Activated naive CD4-positive, alpha-beta T cell treated with Interleukin-2 at 50 U/mL for 16 hours (primary cell): ENCODE data around the gene MECP2.

Experiments
- DNase-seq: peaks from one replicate; pipeline ENCODE4 v3.0.0-alpha.2; 2020

MECP2 gene

GRCh38 chrX:154115071-154115470 is 17.6 kb upstream of the MECP2 start:
- no peak for DNase-seq

GRCh38 chrX:154114652-154115051 is 17.1 kb upstream of the MECP2 start:
- no peak for DNase-seq

GRCh38 chrX:154113729-154114128 is 16.2 kb upstream of the MECP2 start:
- DNase-seq: no peak

- no peak for DNase-seq
These were observed 1.0 kb upstream of the MECP2 start for GRCh38 chrX:154098551-154098950.

GRCh38 chrX:154097003-154097588 is 421 bp downstream of the MECP2 start:
- peak; percentile 63 for DNase-seq

GRCh38 chrX:154096140-154097002 is 1.1 kb downstream of the MECP2 start:
- peak; percentile 19 for DNase-seq

- DNase-seq: no peak
These were observed 2.7 kb downstream of the MECP2 start for GRCh38 chrX:154094833-154095232.

- DNase-seq: no peak
These were observed 3.6 kb downstream of the MECP2 start for GRCh38 chrX:154093965-154094364.

GRCh38 chrX:154092371-154092770 is 5.1 kb downstream of the MECP2 start:
- no peak for DNase-seq

GRCh38 chrX:154091678-154092077 is 5.8 kb downstream of the MECP2 start:
- DNase-seq: no peak

- no peak for DNase-seq
These were observed 6.8 kb downstream of the MECP2 start for GRCh38 chrX:154090731-154091130.

GRCh38 chrX:154084449-154085300 is 12.8 kb downstream of the MECP2 start:
- DNase-seq: no peak

GRCh38 chrX:154083126-154083517 is 14.4 kb downstream of the MECP2 start:
- DNase-seq: no peak

GRCh38 chrX:154082396-154083125 is 15.0 kb downstream of the MECP2 start:
- DNase-seq: no peak

- DNase-seq: no peak
These were observed 20.4 kb downstream of the MECP2 start for GRCh38 chrX:154077101-154077500.

GRCh38 chrX:154074199-154074598 is 23.3 kb downstream of the MECP2 start:
- DNase-seq: no peak

- DNase-seq: no peak
These were observed 25.3 kb downstream of the MECP2 start for GRCh38 chrX:154072192-154072591.

- DNase-seq: no peak
These were observed 29.0 kb downstream of the MECP2 start for GRCh38 chrX:154068560-154068959.

- no peak for DNase-seq
These were observed 32.7 kb downstream of the MECP2 start for GRCh38 chrX:154064637-154065435.

- no peak for DNase-seq
These were observed 34.3 kb downstream of the MECP2 start for GRCh38 chrX:154063234-154063633.

- no peak for DNase-seq
These were observed 35.7 kb downstream of the MECP2 start for GRCh38 chrX:154061801-154062200.

GRCh38 chrX:154059729-154060245 is 37.7 kb downstream of the MECP2 start:
- DNase-seq: no peak
